Vagina (tissue), 2 donors: ENCODE data around the gene TOPAZ1.

Experiments
- POLR2AphosphoS5 ChIP-seq, 2 donors: sonication (generic); formaldehyde crosslinking; IDR thresholded peaks; one replicate each; pipeline ENCODE4 v1.9.0; 2017; ENCODE audit warnings: antibody characterized with exemption in 2 of 2, mild to moderate bottlenecking in 2 of 2, low read depth in 1 of 2; ENCODE audit not compliant: insufficient read depth in 1 of 2
- TF ChIP-seq, protein P1 (sequence below), 3 experiments: fragments of 450-650 bp in 2 of 3; fragments of 200-600 bp in 1 of 3; sonication (generic) in 1 of 3; IDR thresholded peaks; one replicate each; pipeline ENCODE4 v1.5.1; 2017 to 2019; ENCODE audit warnings: antibody characterized with exemption in 3 of 3, mild to moderate bottlenecking in 2 of 3, moderate library complexity in 2 of 3

DNA sequence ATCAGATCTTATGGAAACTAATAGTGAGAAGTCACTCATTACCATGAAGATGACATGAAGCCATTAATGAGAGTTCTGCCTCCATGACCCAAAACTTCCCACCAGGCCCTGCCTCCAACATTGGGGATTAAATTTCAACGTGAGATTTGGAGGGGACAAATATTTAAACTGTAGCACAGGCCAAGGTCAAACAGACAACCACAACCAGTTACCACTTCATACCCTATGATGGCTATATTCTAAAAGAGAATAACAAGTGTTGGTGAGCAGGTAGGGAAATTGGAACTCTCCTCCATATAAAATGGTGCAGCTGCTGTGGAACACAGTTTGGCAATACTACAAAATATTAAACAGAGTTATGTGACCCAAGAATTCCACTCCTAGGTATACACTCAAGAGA lies 133.8 kb downstream of the TOPAZ1 start:
- TF ChIP-seq POLR2AphosphoS5 (IDR thresholded peaks at IDR 0.05; ENCODE audit: insufficient read depth in 1 of 2, low read depth in 1 of 2): no peak
- TF ChIP-seq, protein P1, sequence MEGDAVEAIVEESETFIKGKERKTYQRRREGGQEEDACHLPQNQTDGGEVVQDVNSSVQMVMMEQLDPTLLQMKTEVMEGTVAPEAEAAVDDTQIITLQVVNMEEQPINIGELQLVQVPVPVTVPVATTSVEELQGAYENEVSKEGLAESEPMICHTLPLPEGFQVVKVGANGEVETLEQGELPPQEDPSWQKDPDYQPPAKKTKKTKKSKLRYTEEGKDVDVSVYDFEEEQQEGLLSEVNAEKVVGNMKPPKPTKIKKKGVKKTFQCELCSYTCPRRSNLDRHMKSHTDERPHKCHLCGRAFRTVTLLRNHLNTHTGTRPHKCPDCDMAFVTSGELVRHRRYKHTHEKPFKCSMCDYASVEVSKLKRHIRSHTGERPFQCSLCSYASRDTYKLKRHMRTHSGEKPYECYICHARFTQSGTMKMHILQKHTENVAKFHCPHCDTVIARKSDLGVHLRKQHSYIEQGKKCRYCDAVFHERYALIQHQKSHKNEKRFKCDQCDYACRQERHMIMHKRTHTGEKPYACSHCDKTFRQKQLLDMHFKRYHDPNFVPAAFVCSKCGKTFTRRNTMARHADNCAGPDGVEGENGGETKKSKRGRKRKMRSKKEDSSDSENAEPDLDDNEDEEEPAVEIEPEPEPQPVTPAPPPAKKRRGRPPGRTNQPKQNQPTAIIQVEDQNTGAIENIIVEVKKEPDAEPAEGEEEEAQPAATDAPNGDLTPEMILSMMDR (IDR thresholded peaks at IDR 0.05): no peak
